GM10266 (cell line): Measurements from ENCODE around the gene MDH1B.
A peak's percentile ranks its signal among the peaks of the same experiment; 100 is the strongest.
"Not testable (repeated sequence)": the region's sequence is repeated elsewhere in the genome, so short reads cannot be mapped to it uniquely, and the experiment has no call there.

Source experiments
- DNase-seq: peaks from one replicate; pipeline ENCODE4 v3.0.0; 2012; ENCODE audit errors: extremely low spot score
- TF ChIP-seq, protein P1 (sequence below): IDR thresholded peaks from 2 replicates; pipeline ENCODE4 v1.5.1; 2012; ENCODE audit warnings: mild to moderate bottlenecking, low read depth; ENCODE audit not compliant: control insufficient read depth, insufficient read depth; ENCODE audit errors: missing control alignments

Gene MDH1B

DNA sequence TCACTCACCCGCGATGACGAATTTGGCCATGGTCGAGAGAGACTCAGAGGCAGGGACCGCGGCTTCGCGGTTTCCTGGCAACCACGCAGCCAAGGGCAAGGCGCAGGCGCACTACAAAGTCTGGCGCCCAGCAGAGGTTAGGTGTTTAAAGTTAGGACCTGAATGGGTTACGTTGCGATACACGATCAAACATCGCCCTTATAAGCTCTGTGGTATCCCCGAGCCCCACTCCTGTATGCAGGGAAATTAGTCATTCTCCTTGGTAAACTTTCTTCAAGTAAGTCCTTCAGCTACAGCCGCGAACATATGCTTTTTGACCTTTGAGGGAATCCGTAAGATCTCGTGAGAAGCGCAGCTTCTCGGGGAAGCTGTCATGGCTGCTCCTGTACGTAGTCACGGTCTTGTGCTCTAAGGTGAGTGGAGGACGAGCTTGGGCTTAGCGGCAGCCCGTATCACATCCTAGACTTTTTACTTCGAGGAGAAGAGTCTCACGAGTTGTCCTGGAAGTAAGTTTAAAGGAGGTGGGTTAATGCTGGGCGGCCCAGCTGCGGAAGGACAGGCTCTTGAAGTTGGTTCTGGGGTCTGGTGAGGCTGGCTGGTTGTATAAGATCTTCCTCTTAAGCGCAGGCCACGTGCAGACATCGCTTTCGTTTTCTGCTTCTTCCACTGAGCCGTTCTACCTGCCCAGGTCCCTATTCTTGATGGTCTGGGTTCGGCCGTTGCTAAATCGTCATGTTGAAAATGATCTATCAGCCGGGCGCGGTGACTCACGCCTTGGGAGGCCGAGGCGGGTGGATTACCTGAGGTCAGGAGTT, at the start of gene MDH1B, which contains the start of gene FASTKD2:
TSS of gene MDH1B (minus strand) at position 87 of the 815 bp plus-strand sequence. CDS start at position 30, 57 bp downstream.
TSS of gene FASTKD2 (plus strand) at position 365 of the 815 bp plus-strand sequence. CDS start 1,088 bp downstream, outside the sequence.
- DNase-seq, result peak; percentile 74

DNA sequence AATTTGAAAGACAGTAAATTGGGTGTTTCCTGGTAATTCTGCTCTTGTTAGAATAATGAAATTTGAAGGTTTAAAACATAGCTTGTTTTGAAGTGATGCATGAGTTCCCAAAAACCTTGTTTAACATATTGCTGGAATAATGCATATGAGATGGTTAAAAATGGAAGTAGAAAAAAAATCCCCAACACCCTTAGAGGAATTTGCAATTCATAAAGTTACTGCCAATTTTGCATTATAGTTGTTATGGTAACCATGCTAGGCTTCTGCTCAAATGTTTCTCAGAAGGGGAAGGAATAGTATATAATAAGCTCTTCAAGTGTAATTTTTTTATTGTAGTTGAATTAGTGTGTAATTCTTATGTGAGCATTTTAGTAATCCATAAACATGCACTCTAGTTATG, 49.4 kb upstream of the MDH1B start:
- TF ChIP-seq, protein P1, sequence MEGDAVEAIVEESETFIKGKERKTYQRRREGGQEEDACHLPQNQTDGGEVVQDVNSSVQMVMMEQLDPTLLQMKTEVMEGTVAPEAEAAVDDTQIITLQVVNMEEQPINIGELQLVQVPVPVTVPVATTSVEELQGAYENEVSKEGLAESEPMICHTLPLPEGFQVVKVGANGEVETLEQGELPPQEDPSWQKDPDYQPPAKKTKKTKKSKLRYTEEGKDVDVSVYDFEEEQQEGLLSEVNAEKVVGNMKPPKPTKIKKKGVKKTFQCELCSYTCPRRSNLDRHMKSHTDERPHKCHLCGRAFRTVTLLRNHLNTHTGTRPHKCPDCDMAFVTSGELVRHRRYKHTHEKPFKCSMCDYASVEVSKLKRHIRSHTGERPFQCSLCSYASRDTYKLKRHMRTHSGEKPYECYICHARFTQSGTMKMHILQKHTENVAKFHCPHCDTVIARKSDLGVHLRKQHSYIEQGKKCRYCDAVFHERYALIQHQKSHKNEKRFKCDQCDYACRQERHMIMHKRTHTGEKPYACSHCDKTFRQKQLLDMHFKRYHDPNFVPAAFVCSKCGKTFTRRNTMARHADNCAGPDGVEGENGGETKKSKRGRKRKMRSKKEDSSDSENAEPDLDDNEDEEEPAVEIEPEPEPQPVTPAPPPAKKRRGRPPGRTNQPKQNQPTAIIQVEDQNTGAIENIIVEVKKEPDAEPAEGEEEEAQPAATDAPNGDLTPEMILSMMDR, result no peak
- DNase-seq, result no peak

More for the DNA sequence above, at the start of gene MDH1B, which contains the start of gene FASTKD2:
- TF ChIP-seq, protein P1, result no peak

GRCh38 chr2:206812471-206812870, 47.3 kb upstream of the MDH1B start:
- DNase-seq, result not testable (repeated sequence)

DNA sequence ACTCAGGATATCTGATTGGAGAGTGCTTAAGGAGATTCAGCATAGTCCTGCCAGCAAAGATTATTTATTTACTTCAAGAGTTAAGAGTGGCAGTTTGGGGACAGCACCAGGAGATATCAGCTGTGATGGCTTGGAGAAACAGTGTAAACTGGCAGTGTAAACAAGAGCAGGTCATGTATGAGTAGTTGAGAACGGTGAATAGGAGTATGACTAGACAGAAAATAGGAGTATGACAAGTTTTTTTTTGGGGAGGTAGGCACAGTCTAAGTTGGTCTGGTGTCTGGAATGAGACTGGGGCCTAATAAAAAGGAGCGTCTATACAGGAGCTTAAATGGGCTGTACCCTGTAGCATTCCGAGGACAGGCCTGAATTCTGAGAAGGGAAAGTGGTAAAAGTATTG, 42.5 kb upstream of the MDH1B start:
- not testable (repeated sequence) for DNase-seq

DNA sequence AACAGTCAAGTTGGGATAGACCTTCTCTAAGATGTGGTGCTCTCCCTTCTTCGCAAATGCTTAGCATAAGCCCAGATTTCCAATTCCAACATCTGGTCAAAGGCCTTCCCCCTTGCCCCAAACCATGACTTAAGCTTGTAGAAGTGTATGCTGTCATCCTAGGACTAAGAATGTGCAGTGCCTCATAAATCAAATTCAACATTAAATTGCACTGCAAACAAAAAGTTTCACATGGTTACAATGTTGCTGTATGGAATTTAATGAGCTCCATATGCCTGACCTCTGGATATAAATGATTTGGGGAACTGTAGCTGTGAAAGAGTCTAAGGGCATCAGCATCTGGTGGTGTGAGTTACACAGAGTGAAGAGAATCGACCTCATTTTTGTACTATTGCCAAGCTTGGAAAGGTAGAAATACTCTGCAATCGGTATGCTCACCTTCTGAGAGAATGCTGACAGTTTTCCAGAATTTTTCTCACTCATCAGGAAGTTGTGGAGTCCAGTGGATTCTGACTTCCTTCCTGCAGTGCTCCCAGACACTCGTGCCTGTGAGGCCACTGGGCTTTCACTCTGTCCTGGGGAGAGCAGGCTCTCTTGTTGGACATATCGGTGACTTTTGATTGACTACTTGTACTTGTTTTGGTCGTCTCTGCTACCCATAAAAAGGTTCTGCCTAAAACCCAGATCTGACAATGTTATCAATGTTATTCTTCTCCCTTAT, 40.9 kb upstream of the MDH1B start:
- DNase-seq, result no peak
- TF ChIP-seq, protein P1, result no peak

- TF ChIP-seq, protein P1, result no peak
- DNase-seq, result no peak
Measured at GRCh38 chr2:206804326-206804725, 39.2 kb upstream of the MDH1B start.

- TF ChIP-seq, protein P1, result no peak
- no peak for DNase-seq
Measured at GRCh38 chr2:206802654-206803514, 37.8 kb upstream of the MDH1B start.
